GM21423 (cell line): ENCODE results near the gene PGD.
A peak's percentile ranks its signal among the peaks of the same experiment; 100 is the strongest.
"Not testable (repeated sequence)": the region's sequence is repeated elsewhere in the genome, so short reads cannot be mapped to it uniquely, and the experiment has no call there.

Source experiments
- ATAC-seq: cut with Tn5 transposase; IDR thresholded peaks from one replicate; pipeline ENCODE4 v1.9.1; 2021; ENCODE audit warnings: mild to moderate bottlenecking, moderate library complexity; ENCODE audit not compliant: unreplicated experiment

PGD gene

GRCh38 chr1:10398278-10398733 is 558 bp upstream of the PGD start:
- no peak for ATAC-seq

DNA sequence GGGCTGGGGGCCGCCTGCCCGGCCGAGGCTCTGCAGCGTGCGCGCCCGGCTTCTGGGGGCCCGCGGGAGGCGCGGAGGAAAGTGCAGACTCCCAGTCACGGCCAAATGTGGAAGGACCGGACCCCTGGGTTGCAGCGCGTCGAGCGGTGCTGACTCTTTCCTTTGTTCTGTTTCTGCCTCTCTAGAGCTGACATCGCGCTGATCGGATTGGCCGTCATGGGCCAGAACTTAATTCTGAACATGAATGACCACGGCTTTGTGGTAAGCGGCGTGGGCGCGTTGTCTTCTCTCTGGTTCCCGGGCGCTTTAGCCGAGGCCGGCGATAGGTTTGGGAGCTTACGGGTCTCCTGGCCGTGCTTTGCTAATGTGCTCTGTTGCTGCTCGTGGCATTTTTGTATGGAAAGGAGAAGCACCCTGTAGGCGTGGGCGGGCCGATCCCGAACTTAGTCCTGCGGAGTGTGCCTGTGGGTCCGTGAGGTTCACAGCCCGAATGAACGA is 629 bp downstream of the PGD start:
- no peak for ATAC-seq

GRCh38 chr1:10400013-10400412 is 1.1 kb downstream of the PGD start:
- no peak for ATAC-seq

DNA sequence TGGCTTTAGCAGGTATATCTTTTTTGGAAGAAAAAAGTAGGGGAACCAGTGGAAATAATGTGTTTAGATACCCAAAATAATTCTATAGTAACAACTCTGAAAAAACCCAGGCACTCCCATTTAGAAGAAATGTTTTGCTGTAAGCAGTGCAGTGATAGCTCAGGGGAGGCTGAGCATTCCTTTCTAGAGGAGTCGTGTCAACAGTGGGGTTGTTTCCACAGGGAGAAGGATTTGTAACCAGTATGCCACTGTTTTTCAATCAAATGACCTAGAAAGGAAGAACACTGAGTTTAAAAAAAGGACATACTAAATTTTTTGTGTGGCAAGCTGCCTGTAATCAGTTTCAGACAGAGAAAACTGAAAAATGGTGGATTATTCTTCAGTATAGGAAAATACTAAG is 2.4 kb downstream of the PGD start:
- ATAC-seq: no peak

- ATAC-seq: no peak
Measured at GRCh38 chr1:10402729-10403274, 3.9 kb downstream of the PGD start.

DNA sequence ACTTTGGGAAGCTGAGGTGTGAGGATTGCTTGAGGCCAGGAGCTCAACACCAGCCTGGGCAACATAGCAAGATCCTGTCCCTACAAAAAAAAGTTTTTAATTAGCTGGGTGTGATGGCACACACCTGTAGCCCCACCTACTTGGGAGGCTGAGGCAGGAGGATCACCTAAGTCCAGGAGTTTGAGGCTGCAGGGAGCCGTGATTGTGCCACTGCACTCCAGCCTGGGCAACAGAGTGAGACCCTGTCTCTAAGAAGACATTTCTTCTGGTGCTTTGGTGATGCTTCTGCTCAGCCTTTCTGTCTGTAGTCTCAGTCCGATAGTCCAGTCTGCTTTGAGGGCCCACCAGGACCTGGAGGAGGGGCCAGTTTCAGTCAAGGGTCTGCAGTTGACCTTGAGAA is 8.3 kb downstream of the PGD start:
- no peak for ATAC-seq

DNA sequence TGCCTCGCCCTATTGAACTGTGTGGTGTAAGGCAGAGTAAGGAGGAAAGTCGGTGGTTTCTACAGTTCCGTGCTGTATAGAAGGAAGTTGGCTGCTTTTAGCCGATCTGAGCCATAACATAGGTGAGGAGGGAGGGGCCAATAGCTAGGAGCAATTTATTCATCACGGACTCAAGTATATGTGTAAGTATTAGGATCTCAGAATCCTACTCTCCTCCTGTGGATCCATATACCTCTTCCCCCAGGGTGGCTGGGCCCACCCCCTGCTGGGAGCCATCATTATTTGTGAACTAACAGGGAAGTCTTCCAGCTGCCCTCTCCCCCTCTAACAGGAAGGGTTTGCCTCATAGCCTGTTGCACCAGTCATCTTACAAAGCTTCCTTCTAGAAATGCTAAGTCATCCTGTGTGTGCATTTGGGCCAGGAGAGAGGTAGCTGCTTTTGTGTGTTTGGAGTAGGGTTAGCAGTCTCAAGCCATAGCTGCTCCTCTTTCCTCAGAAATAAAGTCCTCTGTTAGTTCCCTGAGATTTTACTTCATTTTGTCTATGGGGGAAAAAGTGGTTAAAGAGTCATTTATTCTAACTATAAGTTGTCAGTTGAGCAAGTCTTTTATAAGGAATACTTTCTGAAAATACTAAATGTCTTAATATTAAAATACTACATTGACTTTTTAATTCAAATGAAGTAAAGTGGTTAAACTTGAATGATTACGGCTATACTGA is 16.5 kb downstream of the PGD start:
- ATAC-seq: no peak

GRCh38 chr1:10415967-10416366 is 17.1 kb downstream of the PGD start:
- ATAC-seq: not testable (repeated sequence)

GRCh38 chr1:10418741-10419140 is 19.9 kb downstream of the PGD start:
- ATAC-seq: not testable (repeated sequence)

- ATAC-seq: no peak
Measured at GRCh38 chr1:10419351-10419750, 20.5 kb downstream of the PGD start.

GRCh38 chr1:10421637-10422036 is 22.8 kb downstream of the PGD start:
- ATAC-seq: no peak

- no peak for ATAC-seq
Measured at GRCh38 chr1:10424034-10424433, 25.2 kb downstream of the PGD start.

DNA sequence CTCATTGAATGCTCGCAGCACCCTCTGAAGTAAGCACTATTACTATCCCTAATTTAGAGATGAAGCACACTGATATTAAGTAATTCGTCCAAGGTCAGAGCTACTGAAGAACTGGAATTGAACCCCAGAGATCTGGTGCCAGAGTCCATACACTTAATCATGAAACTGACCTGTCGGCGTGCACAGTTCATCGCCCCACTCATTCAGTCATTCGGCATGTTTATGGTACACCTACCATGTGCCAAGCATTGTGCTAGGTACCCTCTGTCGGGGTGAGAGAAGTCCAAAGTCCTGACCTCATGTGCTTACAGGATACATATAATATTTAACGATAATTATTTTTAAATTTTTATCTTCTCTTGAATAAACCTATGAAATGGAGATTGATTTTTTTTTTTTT is 25.8 kb downstream of the PGD start:
- ATAC-seq: no peak

DNA sequence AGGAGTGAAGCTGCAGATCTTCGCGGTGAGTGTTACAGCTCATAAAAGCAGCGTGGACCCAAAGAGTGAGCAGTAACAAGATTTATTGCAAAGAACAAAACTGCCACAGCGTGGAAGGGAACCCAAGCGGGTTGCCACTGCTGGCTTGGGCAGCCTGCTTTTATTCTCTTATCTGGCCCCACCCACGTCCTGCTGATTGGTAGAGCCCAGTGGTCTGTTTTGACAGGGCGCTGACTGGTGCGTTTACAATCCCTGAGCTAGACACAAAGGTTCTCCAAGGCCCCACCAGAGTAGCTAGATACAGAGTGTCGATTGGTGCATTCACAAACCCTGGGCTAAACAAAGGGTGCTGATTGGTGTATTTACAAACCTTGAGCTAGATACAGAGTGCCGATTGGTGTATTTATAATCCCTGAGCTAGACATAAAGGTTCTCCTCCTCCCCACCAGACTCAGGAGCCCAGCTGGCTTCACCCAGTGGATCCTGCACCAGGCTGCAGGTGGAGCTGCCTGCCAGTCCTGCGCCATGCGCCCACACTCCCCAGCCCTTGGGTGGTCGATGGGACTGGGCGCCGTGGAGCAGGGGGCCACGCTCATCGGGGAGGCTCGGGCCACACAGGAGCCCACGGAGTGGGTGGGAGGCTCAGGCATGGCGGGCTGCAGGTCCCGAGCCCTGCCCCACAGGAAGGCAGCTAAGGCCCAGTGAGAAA is 27.1 kb downstream of the PGD start:
- not testable (repeated sequence) for ATAC-seq

DNA sequence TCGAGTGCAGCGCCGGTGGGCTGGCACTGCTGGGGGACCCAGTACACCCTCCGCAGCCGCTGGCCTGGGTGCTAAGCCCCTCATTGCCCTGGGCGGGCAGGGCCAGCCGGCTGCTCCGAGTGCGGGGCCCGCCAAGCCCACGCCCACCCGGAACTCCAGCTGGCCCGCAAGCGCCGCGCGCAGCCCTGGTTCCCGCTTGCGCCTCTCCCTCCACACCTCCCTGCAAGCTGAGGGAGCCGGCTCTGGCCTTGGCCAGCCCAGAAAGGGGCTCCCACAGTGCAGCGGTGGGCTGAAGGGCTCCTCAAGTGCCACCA is 27.6 kb downstream of the PGD start:
- ATAC-seq: not testable (repeated sequence)

- no peak for ATAC-seq
Measured at GRCh38 chr1:10428984-10429383, 30.1 kb downstream of the PGD start.

DNA sequence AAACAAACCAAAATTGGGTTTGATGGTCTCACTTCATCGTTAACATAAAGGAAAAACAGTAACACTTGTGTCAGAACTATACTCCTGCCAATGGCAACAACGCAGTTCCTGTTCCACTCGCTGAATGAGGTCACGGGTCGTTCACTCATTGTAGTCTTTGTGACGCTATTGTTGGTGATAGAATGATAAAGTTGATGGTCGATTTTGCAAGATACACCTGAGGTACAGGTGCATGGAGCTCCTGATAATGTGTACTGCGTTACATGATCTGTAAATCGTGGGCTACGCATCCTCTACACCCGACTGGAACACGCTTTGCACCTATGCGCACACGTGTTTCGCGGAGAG is 31.0 kb downstream of the PGD start:
- ATAC-seq: no peak

DNA sequence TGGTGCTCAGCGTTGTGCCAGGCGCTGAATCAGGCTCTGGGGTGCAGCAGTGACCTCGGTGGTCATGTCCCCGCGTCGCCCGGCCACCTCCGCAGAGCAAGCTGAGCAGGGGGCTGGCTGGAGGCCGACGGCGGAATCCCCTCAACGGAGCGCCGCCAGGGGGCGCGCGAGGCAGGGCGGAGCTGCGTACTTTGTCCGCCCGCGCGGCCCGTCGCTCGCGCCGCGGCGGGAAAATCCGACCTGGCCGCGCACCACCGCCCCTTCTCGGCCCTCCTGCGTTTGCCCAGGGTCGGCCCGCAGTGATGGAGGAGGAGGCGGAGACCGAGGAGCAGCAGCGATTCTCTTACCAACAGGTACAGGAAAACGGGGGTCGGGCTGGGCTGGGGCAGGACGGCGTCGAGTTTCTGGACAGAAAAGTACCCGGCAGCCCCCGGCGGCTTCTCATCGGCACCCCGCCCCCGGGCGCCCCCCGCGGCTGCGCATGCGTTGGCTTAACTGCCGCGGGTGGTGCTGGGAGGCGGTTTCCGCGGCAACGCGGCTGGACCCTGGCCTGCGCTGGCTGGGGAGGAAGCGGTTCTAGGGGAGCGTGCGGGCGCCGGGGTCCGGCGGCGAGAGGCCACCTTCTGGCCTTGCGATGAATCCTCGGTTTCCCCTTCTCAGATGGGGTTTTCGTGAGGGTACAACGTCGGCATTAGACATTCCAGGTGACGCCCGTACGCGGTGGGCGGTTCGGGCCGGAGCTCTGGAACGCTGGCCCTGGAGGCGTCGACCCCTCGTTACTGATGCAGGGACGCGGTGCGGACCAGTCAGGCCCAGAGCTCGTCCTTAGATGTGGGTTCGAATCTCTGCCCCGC is 31.6 kb downstream of the PGD start, which contains the start of gene CENPS:
TSS of gene CENPS (plus strand) at position 218 of the 854 bp plus-strand sequence. CDS start at position 303, 85 bp downstream.
- ATAC-seq: peak; percentile 77

DNA sequence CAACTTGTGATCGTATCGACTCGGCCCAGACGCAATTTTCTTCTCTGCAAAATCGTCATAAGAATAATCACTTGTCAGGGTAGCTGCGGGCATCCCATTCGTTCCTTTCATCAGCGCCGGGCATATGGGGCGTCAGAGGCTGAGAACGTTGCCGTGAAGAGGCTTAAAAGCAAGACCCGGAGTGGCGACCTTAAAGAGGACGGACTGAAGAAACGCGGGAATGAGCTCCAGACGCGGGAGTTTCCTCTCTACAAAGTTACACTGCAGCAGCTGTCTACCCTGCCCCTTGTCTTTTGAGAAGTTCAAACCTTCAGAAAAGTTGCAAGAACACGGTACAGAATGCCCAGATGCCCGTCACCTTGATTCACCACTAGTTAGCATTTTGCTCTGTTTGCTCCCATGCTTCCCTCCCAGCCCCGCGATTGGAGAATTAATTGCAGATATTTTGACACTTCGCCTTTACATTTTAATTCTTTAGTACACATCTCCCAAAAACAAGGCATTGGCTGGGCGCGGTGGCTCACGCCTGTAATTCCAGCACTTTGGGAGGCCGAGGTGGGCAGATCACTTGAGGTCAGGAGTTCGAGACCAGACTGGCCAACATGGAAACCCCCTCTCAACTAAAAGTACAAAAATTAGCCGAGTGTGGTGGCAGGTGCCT is 32.3 kb downstream of the PGD start:
- ATAC-seq: no peak

- ATAC-seq: no peak
Measured at GRCh38 chr1:10432910-10433700, 34.2 kb downstream of the PGD start.
